Neural cell (in vitro differentiated cells): ENCODE measurements around the gene PNPLA7. TPM values are rescaled to one million over a fixed set of nuclear protein-coding genes. Genes with fewer than 3 reads are reported as not detected.

Source experiments
- H2AFZ ChIP-seq: fragments of 200-600, 300-800 bp; sonication (generic), shearing (Covaris generic); 2 replicates; pipeline ENCODE4 v1.6.0; 2014; ENCODE audit warnings: low read depth, mild to moderate bottlenecking, antibody characterized with exemption, low read length, moderate library complexity
- H3F3A ChIP-seq: fragments of 200-600 bp; shearing (Covaris generic); 2 replicates; pipeline ENCODE4 v1.6.1; 2016; ENCODE audit warnings: mild to moderate bottlenecking, moderate library complexity, mixed read lengths, antibody characterized with exemption, low read length; ENCODE audit not compliant: insufficient read depth, poor library complexity, severe bottlenecking
- H3K27ac ChIP-seq: fragments of 200-600, 300-800 bp; sonication (generic), shearing (Covaris generic); 2 replicates; pipeline ENCODE4 v1.5.1; 2014; ENCODE audit warnings: mild to moderate bottlenecking, low read length, moderate library complexity
- H3K27me3 ChIP-seq: fragments of 300-800, 200-600 bp; sonication (generic), shearing (Covaris generic); 2 replicates; pipeline ENCODE4 v1.6.0; 2014; ENCODE audit warnings: mild to moderate bottlenecking, low read depth, low read length, moderate library complexity; ENCODE audit not compliant: insufficient read depth
- H3K36me3 ChIP-seq: fragments of 300-800, 200-600 bp; sonication (generic), shearing (Covaris generic); 2 replicates; pipeline ENCODE4 v1.5.1; 2014; ENCODE audit warnings: mild to moderate bottlenecking, antibody characterized with exemption, low read length, moderate library complexity; ENCODE audit not compliant: insufficient read depth
- H3K4me2 ChIP-seq: fragments of 300-800, 200-600 bp; sonication (generic), shearing (Covaris generic); 2 replicates; pipeline ENCODE4 v1.6.0; 2014; ENCODE audit warnings: mild to moderate bottlenecking, low read length
- H3K4me3 ChIP-seq: fragments of 300-800, 200-600 bp; sonication (generic), shearing (Covaris generic); 2 replicates; pipeline ENCODE4 v1.5.1; 2014; ENCODE audit warnings: mild to moderate bottlenecking, low read length, moderate library complexity
- H3K79me2 ChIP-seq: fragments of 200-600 bp; shearing (Covaris generic); replicated peaks from 2 replicates; pipeline ENCODE4 v1.6.0; 2014; ENCODE audit warnings: mild to moderate bottlenecking, low read length, moderate library complexity; ENCODE audit not compliant: insufficient read depth
- H3K9ac ChIP-seq: fragments of 300-800, 200-600 bp; sonication (generic), shearing (Covaris generic); 2 replicates; pipeline ENCODE4 v1.6.1; 2016; ENCODE audit warnings: mild to moderate bottlenecking, low read length, mixed read lengths
- H3K9me2 ChIP-seq: fragments of 200-600 bp; shearing (Covaris generic); 2 replicates; pipeline ENCODE4 v1.6.1; 2016; ENCODE audit warnings: mild to moderate bottlenecking, low read length, mixed read lengths; ENCODE audit not compliant: insufficient read depth
- H3K9me3 ChIP-seq: fragments of 200-600, 300-800 bp; sonication (generic), shearing (Covaris generic); 2 replicates; pipeline ENCODE4 v1.6.1; 2016; ENCODE audit warnings: mild to moderate bottlenecking, mixed run types, low read length, moderate library complexity, mixed read lengths
- H4K20me1 ChIP-seq: fragments of 200-600 bp; shearing (Covaris generic); 2 replicates; pipeline ENCODE4 v1.6.1; 2016; ENCODE audit warnings: mild to moderate bottlenecking, mixed run types; ENCODE audit not compliant: insufficient read depth
- CTCF ChIP-seq: fragments of 450-650 bp; IDR thresholded peaks from 2 replicates; pipeline ENCODE4 v1.5.1; 2014; ENCODE audit warnings: antibody characterized with exemption, mild to moderate bottlenecking, moderate library complexity; ENCODE audit not compliant: poor library complexity, severe bottlenecking
- EP300 ChIP-seq: fragments of 450-650 bp; conservative IDR thresholded peaks from 2 replicates; pipeline ENCODE4 v1.6.1; 2014; ENCODE audit warnings: antibody characterized with exemption, mild to moderate bottlenecking, moderate library complexity; ENCODE audit not compliant: poor library complexity, severe bottlenecking
- EZH2 ChIP-seq: fragments of 200-600, 300-800 bp; shearing (Covaris generic), sonication (generic); IDR thresholded peaks from 2 replicates; pipeline ENCODE4 v1.6.1; 2014; ENCODE audit warnings: antibody characterized with exemption, low read length, borderline replicate concordance, mild to moderate bottlenecking; ENCODE audit not compliant: insufficient read depth, poor library complexity, severe bottlenecking
- MXI1 ChIP-seq: fragments of 450-650 bp; conservative IDR thresholded peaks from 2 replicates; pipeline ENCODE4 v1.6.1; 2014; ENCODE audit warnings: antibody characterized with exemption, mild to moderate bottlenecking; ENCODE audit not compliant: poor library complexity, severe bottlenecking
- POLR2AphosphoS5 ChIP-seq: IDR thresholded peaks from 2 replicates; pipeline ENCODE4 v1.6.1; 2012
- RAD21 ChIP-seq: fragments of 450-650 bp; conservative IDR thresholded peaks from 2 replicates; pipeline ENCODE4 v1.6.1; 2014; ENCODE audit warnings: antibody characterized with exemption, mild to moderate bottlenecking, moderate library complexity
- REST ChIP-seq: IDR thresholded peaks from 2 replicates; pipeline ENCODE4 v1.6.1; 2012; ENCODE audit warnings: borderline replicate concordance
- SMC3 ChIP-seq: fragments of 450-650 bp; conservative IDR thresholded peaks from 2 replicates; pipeline ENCODE4 v1.6.1; 2014; ENCODE audit warnings: antibody characterized with exemption, mild to moderate bottlenecking, moderate library complexity; ENCODE audit not compliant: poor library complexity
- TAF1 ChIP-seq: IDR thresholded peaks from 2 replicates; pipeline ENCODE4 v1.6.1; 2012; ENCODE audit warnings: low read depth
- polyA plus RNA-seq: library from polyadenylated mRNA; depleted of rRNA; stranded (reverse); fragments of >200 nt; gene quantifications from 2 replicates; pipeline ENCODE4 v1.2.3, GENCODE V29; 2014

Gene PNPLA7
- polyA plus RNA-seq, 1 donor from 2014 or later, result 0.72 TPM

- no peaks in the 10 kb centered on the region for H3K9me2 ChIP-seq
- H3K4me2 ChIP-seq, result no peak overlapping the region
- H2AFZ ChIP-seq, result no peak overlapping the region
- no peaks in the 10 kb centered on the region for H3K36me3 ChIP-seq
- no peaks in the 10 kb centered on the region for H3K9me3 ChIP-seq
- no peak overlapping the region for H3K9ac ChIP-seq
- H3F3A ChIP-seq, result no peaks in the 10 kb centered on the region
- no peaks in the 10 kb centered on the region for H3K27me3 ChIP-seq
- H3K27ac ChIP-seq, result no peak overlapping the region
- H3K4me3 ChIP-seq, result no peak overlapping the region
- TF ChIP-seq CTCF, result no peak
- TF ChIP-seq RAD21, result no peak
- TF ChIP-seq SMC3, result no peak
- no peak for TF ChIP-seq REST
- H4K20me1 ChIP-seq, result no peaks in the 10 kb centered on the region
- H3K79me2 ChIP-seq, result no peaks in the 10 kb centered on the region
Observed at GRCh38 chr9:137491735-137492432, 58.3 kb downstream of the PNPLA7 start.

- no peak overlapping the region for H3K4me2 ChIP-seq
- no peak overlapping the region for H3K27ac ChIP-seq
- H3K27me3 ChIP-seq, result no peaks in the 10 kb centered on the region
- no peaks in the 10 kb centered on the region for H4K20me1 ChIP-seq
- no peaks in the 10 kb centered on the region for H3K9me3 ChIP-seq
- H3K4me3 ChIP-seq, result no peak overlapping the region
- H2AFZ ChIP-seq, result no peak overlapping the region
- H3K9ac ChIP-seq, result no peak overlapping the region
- no peaks in the 10 kb centered on the region for H3F3A ChIP-seq
- TF ChIP-seq EP300 (no peak), SMC3 (no peak)
- H3K79me2 ChIP-seq, result no peaks in the 10 kb centered on the region
- H3K9me2 ChIP-seq, result no peaks in the 10 kb centered on the region
- no peaks in the 10 kb centered on the region for H3K36me3 ChIP-seq
Observed at GRCh38 chr9:137490532-137491186, 59.5 kb downstream of the PNPLA7 start.

GRCh38 chr9:137488906-137489305 is 61.3 kb downstream of the PNPLA7 start:
- H3K9me2 ChIP-seq, result no peaks in the 10 kb centered on the region
- H3K4me3 ChIP-seq, result no peak overlapping the region
- TF ChIP-seq MXI1 (no peak), SMC3 (no peak), TAF1 (no peak), EP300 (no peak), POLR2AphosphoS5 (no peak), RAD21 (no peak), EZH2 (no peak), CTCF (no peak), REST (no peak)
- H3K79me2 ChIP-seq, result no peaks in the 10 kb centered on the region
- H4K20me1 ChIP-seq, result no peaks in the 10 kb centered on the region
- H3K27me3 ChIP-seq, result no peaks in the 10 kb centered on the region
- H3K27ac ChIP-seq, result no peak overlapping the region
- H3K4me2 ChIP-seq, result no peak overlapping the region
- H3K9me3 ChIP-seq, result no peaks in the 10 kb centered on the region
- no peak overlapping the region for H3K9ac ChIP-seq
- no peaks in the 10 kb centered on the region for H3F3A ChIP-seq
- H3K36me3 ChIP-seq, result no peaks in the 10 kb centered on the region
- H2AFZ ChIP-seq, result no peak overlapping the region
